ENCODE results near the gene ZNF346. TPM values are rescaled to one million over a fixed set of nuclear protein-coding genes. Genes with fewer than 3 reads are reported as not detected.
A peak's percentile ranks its signal among the peaks of the same experiment; 100 is the strongest.

ZNF346 gene
- total RNA-seq, 1 experiment from 2014 or later, result 18.4 TPM

DNA sequence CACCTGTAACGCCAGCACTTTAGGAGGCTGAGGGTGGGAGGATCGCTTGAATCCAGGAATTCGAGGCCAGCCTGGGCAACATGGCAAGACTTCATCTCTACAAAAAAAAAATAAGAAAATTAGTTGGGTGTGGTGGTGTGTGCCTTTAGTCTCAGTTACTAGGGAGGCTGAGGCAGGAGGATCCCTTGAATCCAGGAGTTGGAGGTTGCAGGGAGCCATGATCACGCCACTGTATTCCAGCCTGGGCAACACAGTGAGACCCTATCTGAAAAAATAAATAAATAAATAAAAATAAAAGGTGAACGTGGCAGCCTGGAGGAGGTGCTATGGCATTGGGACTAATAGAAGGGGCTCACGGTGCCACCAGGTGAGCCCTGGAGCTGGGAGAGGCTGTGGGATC is 71.3 kb downstream of the ZNF346 start (continued):
- TF ChIP-seq ZNF512 (CRISPR knock-in tag; IDR thresholded peaks at IDR 0.05; ENCODE audit: borderline replicate concordance), result no peak

DNA sequence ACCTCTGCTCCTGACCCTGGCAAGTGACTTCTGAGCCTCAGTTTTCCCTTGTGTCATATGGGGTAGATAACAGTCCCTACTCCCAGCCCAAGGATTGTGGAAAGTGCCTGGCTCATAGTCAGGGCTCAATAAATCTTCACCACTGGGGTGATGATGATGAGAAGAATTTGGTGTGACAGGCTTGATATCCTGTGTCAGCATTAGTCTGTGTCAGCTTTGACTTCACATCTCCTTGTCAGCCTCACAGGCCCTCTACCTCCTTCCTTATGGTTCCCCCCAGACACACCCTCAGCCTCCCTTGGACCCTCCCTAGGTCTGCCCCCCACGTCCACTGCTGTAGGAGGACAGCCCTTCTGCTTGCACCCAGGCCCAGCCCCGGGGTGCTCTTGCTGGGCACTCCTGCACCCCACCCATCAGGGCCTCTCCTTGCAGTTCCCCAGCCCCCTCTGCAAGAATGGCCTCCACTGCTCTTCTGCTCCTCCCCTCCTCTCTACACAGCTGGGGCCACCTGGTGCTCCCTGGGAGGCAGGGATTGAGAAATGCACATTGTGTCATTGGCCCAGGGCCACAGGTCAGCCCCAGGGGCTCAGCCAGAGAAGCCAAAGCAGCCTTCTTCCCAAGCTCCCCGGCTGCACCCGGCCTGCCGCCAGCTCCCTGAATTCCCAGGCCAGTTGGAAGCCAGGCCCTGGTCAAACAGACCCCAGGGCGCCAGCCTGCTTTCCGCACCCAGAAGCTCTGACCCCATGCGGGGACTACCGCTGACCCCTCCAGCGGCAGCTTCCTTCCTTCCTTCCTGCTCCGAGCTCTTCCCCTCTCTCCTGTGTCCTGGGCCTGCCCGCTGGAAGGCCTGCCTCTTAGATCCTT is 72.0 kb downstream of the ZNF346 start:
- DNase-seq (ENCODE audit: low spot score), result no peak
- no peaks in the 10 kb centered on the region for H3K27me3 Mint-ChIP-seq (ENCODE audit: low read depth)
- peak overlapping the region; percentile 87; the same call in 1 of the 2 replicates for H3K27ac Mint-ChIP-seq
- peaks cover 29% of the 10 kb centered on the region for H3K36me3 Mint-ChIP-seq
- peaks cover 9% of the 10 kb centered on the region for H3K4me1 Mint-ChIP-seq
- POLR2A ChIA-PET, result no interaction called here
- TF ChIP-seq GABPB1 (CRISPR knock-in tag; IDR thresholded peaks at IDR 0.05) (0 out of 2 replicates have a peak, but pooled peaks have one; percentile 30), ATF3 (CRISPR knock-in tag; conservative IDR thresholded peaks at IDR 0.05) (no peak)
- CTCF ChIA-PET, result interaction anchor here (1.5 kb wide), 1 partner anchor 18 kb away, joined by 6 read pairs; no protein-coding TSS in a partner anchor
- ATAC-seq, result no peak
- H3K9me3 Mint-ChIP-seq, result no peaks in the 10 kb centered on the region
- H3K4me3 Mint-ChIP-seq, result no peak overlapping the region

DNA sequence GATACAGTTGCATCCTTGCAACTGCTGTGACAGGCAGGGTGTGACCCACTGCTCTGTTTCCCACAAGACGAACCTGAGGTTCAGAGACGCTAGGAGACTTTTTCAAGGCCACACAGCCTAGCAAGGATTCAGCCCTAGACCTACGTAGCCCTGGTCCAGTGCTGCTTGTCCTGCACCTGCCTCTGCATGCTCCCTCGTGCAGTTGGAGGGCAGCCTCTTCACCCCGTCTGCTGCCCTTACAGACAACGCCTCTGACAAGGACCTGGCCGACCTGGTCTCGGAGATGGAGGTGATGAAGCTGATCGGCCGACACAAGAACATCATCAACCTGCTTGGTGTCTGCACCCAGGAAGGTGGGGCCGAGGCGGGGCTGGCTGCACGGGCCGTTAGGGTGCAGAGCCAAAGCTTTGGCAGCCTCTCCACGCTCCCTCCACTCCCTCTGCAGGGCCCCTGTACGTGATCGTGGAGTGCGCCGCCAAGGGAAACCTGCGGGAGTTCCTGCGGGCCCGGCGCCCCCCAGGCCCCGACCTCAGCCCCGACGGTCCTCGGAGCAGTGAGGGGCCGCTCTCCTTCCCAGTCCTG is 72.7 kb downstream of the ZNF346 start:
- Mint-ChIP-seq H3K4me3 (no peak overlapping the region), H3K27ac (peak overlapping the region; percentile 87; the same call in 1 of the 2 replicates)

More for the DNA sequence above, 72.7 kb downstream of the ZNF346 start:
- CTCF ChIA-PET, result interaction anchor here (1.5 kb wide), 1 partner anchor 17 kb away, joined by 6 read pairs; no protein-coding TSS in a partner anchor
- H3K9me3 Mint-ChIP-seq, result no peaks in the 10 kb centered on the region
- no peak for DNase-seq (ENCODE audit: low spot score)
- H3K4me1 Mint-ChIP-seq, result peaks cover 16% of the 10 kb centered on the region
- H3K27me3 Mint-ChIP-seq (ENCODE audit: low read depth), result no peaks in the 10 kb centered on the region
- POLR2A ChIA-PET, result no interaction called here
- TF ChIP-seq ZNF396 (CRISPR knock-in tag; IDR thresholded peaks at IDR 0.05; ENCODE audit: borderline replicate concordance) (no peak), KAT7 (CRISPR knock-in tag; IDR thresholded peaks at IDR 0.05; ENCODE audit: borderline replicate concordance) (no peak), PRRX2 (CRISPR knock-in tag; IDR thresholded peaks at IDR 0.05) (no peak), ZNF671 (CRISPR knock-in tag; IDR thresholded peaks at IDR 0.05) (no peak), STAT6 (CRISPR knock-in tag; conservative IDR thresholded peaks at IDR 0.05; ENCODE audit: low read depth) (no peak), SP1 (CRISPR knock-in tag; conservative IDR thresholded peaks at IDR 0.05) (no peak), ZSCAN18 (CRISPR knock-in tag; IDR thresholded peaks at IDR 0.05) (no peak), HMGA2 (CRISPR knock-in tag; IDR thresholded peaks at IDR 0.05) (no peak), SMAD4 (CRISPR knock-in tag; IDR thresholded peaks at IDR 0.05) (no peak), ESRRA (CRISPR knock-in tag; IDR thresholded peaks at IDR 0.05; ENCODE audit: borderline replicate concordance) (no peak), ZNF121 (CRISPR knock-in tag; IDR thresholded peaks at IDR 0.05) (no peak), MYBL2 (CRISPR knock-in tag; IDR thresholded peaks at IDR 0.05) (no peak), NR1H2 (CRISPR knock-in tag; IDR thresholded peaks at IDR 0.05) (no peak)
- TF ChIP-seq, protein P1, sequence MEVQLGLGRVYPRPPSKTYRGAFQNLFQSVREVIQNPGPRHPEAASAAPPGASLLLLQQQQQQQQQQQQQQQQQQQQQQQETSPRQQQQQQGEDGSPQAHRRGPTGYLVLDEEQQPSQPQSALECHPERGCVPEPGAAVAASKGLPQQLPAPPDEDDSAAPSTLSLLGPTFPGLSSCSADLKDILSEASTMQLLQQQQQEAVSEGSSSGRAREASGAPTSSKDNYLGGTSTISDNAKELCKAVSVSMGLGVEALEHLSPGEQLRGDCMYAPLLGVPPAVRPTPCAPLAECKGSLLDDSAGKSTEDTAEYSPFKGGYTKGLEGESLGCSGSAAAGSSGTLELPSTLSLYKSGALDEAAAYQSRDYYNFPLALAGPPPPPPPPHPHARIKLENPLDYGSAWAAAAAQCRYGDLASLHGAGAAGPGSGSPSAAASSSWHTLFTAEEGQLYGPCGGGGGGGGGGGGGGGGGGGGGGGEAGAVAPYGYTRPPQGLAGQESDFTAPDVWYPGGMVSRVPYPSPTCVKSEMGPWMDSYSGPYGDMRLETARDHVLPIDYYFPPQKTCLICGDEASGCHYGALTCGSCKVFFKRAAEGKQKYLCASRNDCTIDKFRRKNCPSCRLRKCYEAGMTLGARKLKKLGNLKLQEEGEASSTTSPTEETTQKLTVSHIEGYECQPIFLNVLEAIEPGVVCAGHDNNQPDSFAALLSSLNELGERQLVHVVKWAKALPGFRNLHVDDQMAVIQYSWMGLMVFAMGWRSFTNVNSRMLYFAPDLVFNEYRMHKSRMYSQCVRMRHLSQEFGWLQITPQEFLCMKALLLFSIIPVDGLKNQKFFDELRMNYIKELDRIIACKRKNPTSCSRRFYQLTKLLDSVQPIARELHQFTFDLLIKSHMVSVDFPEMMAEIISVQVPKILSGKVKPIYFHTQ (CRISPR knock-in tag; IDR thresholded peaks at IDR 0.05), result no peak
- TF ChIP-seq, protein P2, sequence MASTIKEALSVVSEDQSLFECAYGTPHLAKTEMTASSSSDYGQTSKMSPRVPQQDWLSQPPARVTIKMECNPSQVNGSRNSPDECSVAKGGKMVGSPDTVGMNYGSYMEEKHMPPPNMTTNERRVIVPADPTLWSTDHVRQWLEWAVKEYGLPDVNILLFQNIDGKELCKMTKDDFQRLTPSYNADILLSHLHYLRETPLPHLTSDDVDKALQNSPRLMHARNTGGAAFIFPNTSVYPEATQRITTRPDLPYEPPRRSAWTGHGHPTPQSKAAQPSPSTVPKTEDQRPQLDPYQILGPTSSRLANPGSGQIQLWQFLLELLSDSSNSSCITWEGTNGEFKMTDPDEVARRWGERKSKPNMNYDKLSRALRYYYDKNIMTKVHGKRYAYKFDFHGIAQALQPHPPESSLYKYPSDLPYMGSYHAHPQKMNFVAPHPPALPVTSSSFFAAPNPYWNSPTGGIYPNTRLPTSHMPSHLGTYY (CRISPR knock-in tag; IDR thresholded peaks at IDR 0.05), result no peak
- peaks cover 29% of the 10 kb centered on the region for H3K36me3 Mint-ChIP-seq
- ATAC-seq, result no peak

All from WTC11 (cell line).